ENCODE results near the gene PSD2. TPM values are rescaled to one million over a fixed set of nuclear protein-coding genes. Genes with fewer than 3 reads are reported as not detected.
A peak's percentile ranks its signal among the peaks of the same experiment; 100 is the strongest.

PSD2 gene
- total and polyA plus RNA-seq, 5 donors from 2014 or later = not detected

DNA sequence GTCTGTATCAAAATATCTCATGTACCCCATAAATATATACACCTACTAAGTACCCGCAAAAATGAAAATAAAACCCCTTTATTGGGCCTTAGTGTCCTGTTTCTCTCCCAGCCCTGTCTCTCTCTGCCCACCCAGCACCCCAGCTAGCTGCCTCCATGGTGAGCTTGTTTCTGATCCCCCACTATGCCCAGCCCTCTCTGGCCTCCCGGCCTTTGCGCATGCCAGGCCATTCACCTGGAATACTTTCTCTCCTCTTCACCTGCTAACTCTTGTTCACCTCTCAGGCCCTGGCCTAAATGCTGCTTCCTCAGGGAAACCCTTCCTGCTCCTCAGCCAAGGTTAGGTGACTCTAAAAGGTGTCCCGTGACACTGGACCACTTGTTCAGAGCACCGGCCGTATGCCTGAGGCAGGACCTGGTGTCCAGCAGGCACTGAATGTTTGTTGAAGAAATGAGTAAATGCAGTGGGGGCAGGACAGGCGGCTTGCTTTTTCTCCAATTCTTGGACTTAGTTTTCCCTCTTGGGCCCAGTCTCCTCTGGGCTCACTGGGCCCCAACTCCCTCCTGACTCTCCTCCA lies 58.5 kb downstream of the PSD2 start:
- Histone ChIP-seq H3K9me3 (ENCODE audit: control insufficient read depth in 2 of 2, low read length in 2 of 2) (no peaks in the 10 kb centered on the region), H3K4me3 (ENCODE audit: low read depth, low read length) (no peak overlapping the region), H3K36me3 (ENCODE audit: control insufficient read depth, insufficient read depth, low read length) (no peaks in the 10 kb centered on the region), H3K4me1 (ENCODE audit: control insufficient read depth, insufficient read depth, low read length, poor library complexity, severe bottlenecking) (no peaks in the 10 kb centered on the region), H3K27ac (ENCODE audit: insufficient read depth, low read length, poor library complexity, severe bottlenecking) (no peak overlapping the region), H3K27me3 (ENCODE audit: control insufficient read depth, insufficient read depth, low read length) (peaks cover under 1% of the 10 kb centered on the region)
- Mint-ChIP-seq H3K4me3 (no peak overlapping the region), H3K27ac (no peak overlapping the region), H3K36me3 (no peaks in the 10 kb centered on the region), H3K9me3 (no peaks in the 10 kb centered on the region), H3K4me1 (peaks cover 0 to 6% (median 0%) of the 10 kb centered on the region in 4 donors), H3K27me3 (peaks cover 12% of the 10 kb centered on the region)
- no peak for DNase-seq
- no peak for ATAC-seq (ENCODE audit: low read depth in 2 of 2)

DNA sequence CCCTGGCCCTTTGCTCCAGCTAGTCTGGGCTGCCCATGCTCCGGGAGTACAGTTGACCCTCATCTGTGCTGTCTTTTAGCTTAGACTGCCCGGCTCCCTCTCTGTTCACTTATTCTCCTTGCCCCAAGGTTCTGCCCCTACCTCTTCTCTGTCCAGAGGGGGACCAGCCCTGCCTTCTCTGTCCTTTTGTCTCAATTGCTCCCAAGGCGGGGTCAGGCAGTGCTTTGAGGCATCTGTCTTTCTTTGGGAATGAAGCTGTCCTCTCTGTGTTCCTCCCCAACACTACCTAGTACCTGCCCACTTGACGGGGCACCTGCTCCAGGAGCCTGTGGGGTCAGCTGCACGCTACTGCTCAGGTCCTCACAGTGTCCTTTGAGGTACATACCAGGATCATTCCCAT lies 59.3 kb downstream of the PSD2 start:
- ATAC-seq (ENCODE audit: low read depth in 2 of 2) (no peak), DNase-seq (no peak)
- H3K36me3 ChIP-seq (ENCODE audit: control insufficient read depth, insufficient read depth, low read length) = no peaks in the 10 kb centered on the region
- Mint-ChIP-seq H3K4me1 (no peaks in the 10 kb centered on the region), H3K27ac (no peak overlapping the region), H3K9me3 (no peaks in the 10 kb centered on the region), H3K4me3 (no peak overlapping the region), H3K27me3 (peaks cover 6% of the 10 kb centered on the region), H3K36me3 (no peaks in the 10 kb centered on the region)
- no peaks in the 10 kb centered on the region for H3K9me3 ChIP-seq (ENCODE audit: control insufficient read depth in 2 of 2, low read length in 2 of 2)
- H3K27me3 ChIP-seq (ENCODE audit: control insufficient read depth, insufficient read depth, low read length) = no peaks in the 10 kb centered on the region
- no peak overlapping the region for H3K4me3 ChIP-seq (ENCODE audit: low read depth, low read length)
- no peaks in the 10 kb centered on the region for H3K4me1 ChIP-seq (ENCODE audit: control insufficient read depth, insufficient read depth, low read length, poor library complexity, severe bottlenecking)
- no peak overlapping the region for H3K27ac ChIP-seq (ENCODE audit: insufficient read depth, low read length, poor library complexity, severe bottlenecking)

DNA sequence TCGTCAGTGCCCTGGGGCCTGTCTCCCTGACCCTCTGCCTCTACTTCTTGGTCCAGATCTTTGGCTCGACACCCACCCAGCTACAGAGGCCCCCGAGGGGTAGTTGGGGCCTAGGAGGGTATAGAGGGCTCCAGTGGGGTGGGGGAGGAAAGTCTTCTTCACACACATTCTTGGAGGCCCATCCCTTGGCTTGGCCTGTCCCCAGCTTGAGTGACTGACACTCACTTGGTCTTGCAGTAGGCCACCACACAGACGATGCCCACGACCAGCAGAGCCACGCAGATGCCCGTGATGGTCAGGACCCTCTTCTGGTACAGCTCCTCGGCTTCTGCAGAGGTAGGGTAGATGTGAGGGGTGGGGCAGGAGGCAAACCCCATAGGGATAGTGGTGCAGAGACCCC lies 59.8 kb downstream of the PSD2 start:
- Mint-ChIP-seq H3K27ac (no peak overlapping the region), H3K27me3 (peaks cover 5% of the 10 kb centered on the region), H3K4me3 (no peak overlapping the region), H3K36me3 (no peaks in the 10 kb centered on the region), H3K4me1 (no peaks in the 10 kb centered on the region), H3K9me3 (no peaks in the 10 kb centered on the region)
- Histone ChIP-seq H3K27me3 (ENCODE audit: control insufficient read depth, insufficient read depth, low read length) (no peaks in the 10 kb centered on the region), H3K9me3 (ENCODE audit: control insufficient read depth in 2 of 2, low read length in 2 of 2) (no peaks in the 10 kb centered on the region), H3K36me3 (ENCODE audit: control insufficient read depth, insufficient read depth, low read length) (no peaks in the 10 kb centered on the region), H3K4me3 (ENCODE audit: low read depth, low read length) (no peak overlapping the region), H3K27ac (ENCODE audit: insufficient read depth, low read length, poor library complexity, severe bottlenecking) (no peak overlapping the region), H3K4me1 (ENCODE audit: control insufficient read depth, insufficient read depth, low read length, poor library complexity, severe bottlenecking) (no peaks in the 10 kb centered on the region)
- DNase-seq = no peak
- no peak for ATAC-seq (ENCODE audit: low read depth in 2 of 2)

DNA sequence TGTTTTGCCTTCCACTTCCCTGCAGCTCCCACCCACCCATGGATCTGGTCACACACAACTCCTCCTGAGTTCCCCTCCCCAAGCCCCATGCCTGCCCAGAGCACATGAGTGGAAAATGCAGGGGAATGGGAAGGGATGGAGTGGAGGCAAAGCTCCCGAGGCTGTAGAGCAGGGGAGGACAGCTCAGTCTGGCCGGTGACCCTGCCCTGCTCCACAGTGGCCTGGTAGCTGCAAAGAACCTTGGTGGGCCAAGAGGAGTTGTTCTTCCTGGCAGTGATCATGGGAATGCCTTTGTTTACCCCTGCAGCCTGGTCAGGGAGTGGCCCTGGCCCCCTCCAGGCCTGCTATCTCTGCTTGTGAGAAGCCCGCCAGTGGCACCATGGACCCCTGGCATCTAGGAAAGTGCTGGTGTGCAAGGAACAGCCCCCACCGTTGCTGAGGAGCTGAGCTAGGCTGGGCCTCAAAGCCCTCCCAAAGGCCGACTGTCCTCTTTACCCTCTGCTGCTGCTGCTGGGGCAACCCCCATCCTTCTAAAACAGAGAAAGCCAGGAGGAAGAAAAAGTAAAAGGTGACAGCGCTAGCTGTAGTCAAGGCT lies 60.4 kb downstream of the PSD2 start:
- no peak overlapping the region for H3K27ac ChIP-seq (ENCODE audit: insufficient read depth, low read length, poor library complexity, severe bottlenecking)
- DNase-seq = no peak
- H3K36me3 Mint-ChIP-seq = no peaks in the 10 kb centered on the region
- H3K4me3 ChIP-seq (ENCODE audit: low read depth, low read length) = no peak overlapping the region
- no peaks in the 10 kb centered on the region for H3K4me1 Mint-ChIP-seq
- no peak for ATAC-seq (ENCODE audit: low read depth in 2 of 2)
- no peak overlapping the region for H3K4me3 Mint-ChIP-seq
- H3K36me3 ChIP-seq (ENCODE audit: control insufficient read depth, insufficient read depth, low read length) = no peaks in the 10 kb centered on the region
- H3K9me3 Mint-ChIP-seq = no peaks in the 10 kb centered on the region
- H3K27me3 Mint-ChIP-seq = peaks cover 5% of the 10 kb centered on the region
- H3K9me3 ChIP-seq (ENCODE audit: control insufficient read depth in 2 of 2, low read length in 2 of 2) = no peaks in the 10 kb centered on the region
- no peaks in the 10 kb centered on the region for H3K4me1 ChIP-seq (ENCODE audit: control insufficient read depth, insufficient read depth, low read length, poor library complexity, severe bottlenecking)
- H3K27ac Mint-ChIP-seq = no peak overlapping the region
- H3K27me3 ChIP-seq (ENCODE audit: control insufficient read depth, insufficient read depth, low read length) = no peaks in the 10 kb centered on the region

DNA sequence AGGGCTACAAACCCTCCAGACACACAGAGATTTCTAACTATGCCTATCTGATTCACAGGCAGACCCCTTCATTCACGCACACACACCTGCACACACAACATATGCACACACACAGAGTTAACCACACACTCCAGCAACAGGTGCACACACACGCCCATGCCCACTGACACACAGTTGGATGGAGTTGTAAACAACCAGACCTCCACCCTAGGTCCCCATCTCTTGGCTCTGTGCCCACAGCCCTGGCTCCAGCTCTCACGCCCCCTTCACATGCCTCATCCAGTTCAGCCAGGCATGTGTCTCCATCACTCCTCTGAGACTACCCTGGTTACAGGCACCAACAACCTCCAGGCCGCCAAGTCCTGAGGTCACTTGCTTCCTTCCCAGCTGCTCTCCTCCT lies 61.1 kb downstream of the PSD2 start:
- ATAC-seq (ENCODE audit: low read depth in 2 of 2) (no peak), DNase-seq (no peak)
- no peak overlapping the region for H3K27ac Mint-ChIP-seq
- H3K27me3 Mint-ChIP-seq = peaks cover 5% of the 10 kb centered on the region
- no peaks in the 10 kb centered on the region for H3K9me3 ChIP-seq (ENCODE audit: control insufficient read depth in 2 of 2, low read length in 2 of 2)
- H3K36me3 ChIP-seq (ENCODE audit: control insufficient read depth, insufficient read depth, low read length) = no peaks in the 10 kb centered on the region
- H3K4me1 Mint-ChIP-seq = no peaks in the 10 kb centered on the region
- no peaks in the 10 kb centered on the region for H3K27me3 ChIP-seq (ENCODE audit: control insufficient read depth, insufficient read depth, low read length)
- H3K36me3 Mint-ChIP-seq = no peaks in the 10 kb centered on the region
- H3K4me3 ChIP-seq (ENCODE audit: low read depth, low read length) = no peak overlapping the region
- no peaks in the 10 kb centered on the region for H3K9me3 Mint-ChIP-seq
- no peak overlapping the region for H3K27ac ChIP-seq (ENCODE audit: insufficient read depth, low read length, poor library complexity, severe bottlenecking)
- no peak overlapping the region for H3K4me3 Mint-ChIP-seq
- no peaks in the 10 kb centered on the region for H3K4me1 ChIP-seq (ENCODE audit: control insufficient read depth, insufficient read depth, low read length, poor library complexity, severe bottlenecking)

DNA sequence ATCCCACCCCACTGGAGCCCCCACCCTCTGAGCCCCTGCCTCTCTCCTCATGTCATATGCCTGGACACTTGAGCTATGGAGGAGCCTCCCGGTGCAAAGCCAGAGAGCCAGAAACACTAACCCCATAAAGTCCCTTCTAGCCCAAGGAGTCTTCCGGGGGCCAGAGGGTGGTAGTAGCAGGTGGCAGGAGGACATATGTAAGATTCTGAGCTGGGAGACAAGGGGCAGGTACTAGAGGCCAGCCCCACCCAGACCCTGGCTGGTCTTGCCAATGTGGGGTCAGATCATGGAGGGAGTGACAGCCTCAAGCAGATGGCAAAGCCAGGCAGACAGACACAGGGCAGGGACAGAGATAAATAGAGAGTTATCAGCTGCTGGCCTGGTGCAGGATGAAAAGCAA lies 63.4 kb downstream of the PSD2 start:
- peaks cover 5% of the 10 kb centered on the region for H3K27me3 Mint-ChIP-seq
- H3K9me3 ChIP-seq (ENCODE audit: control insufficient read depth in 2 of 2, low read length in 2 of 2) = no peaks in the 10 kb centered on the region
- no peaks in the 10 kb centered on the region for H3K4me1 Mint-ChIP-seq
- no peaks in the 10 kb centered on the region for H3K36me3 ChIP-seq (ENCODE audit: control insufficient read depth, insufficient read depth, low read length)
- H3K27me3 ChIP-seq (ENCODE audit: control insufficient read depth, insufficient read depth, low read length) = no peaks in the 10 kb centered on the region
- no peaks in the 10 kb centered on the region for H3K36me3 Mint-ChIP-seq
- H3K4me3 ChIP-seq (ENCODE audit: low read depth, low read length) = no peak overlapping the region
- H3K27ac ChIP-seq (ENCODE audit: insufficient read depth, low read length, poor library complexity, severe bottlenecking) = no peak overlapping the region
- no peak overlapping the region for H3K27ac Mint-ChIP-seq
- DNase-seq (no peak), ATAC-seq (ENCODE audit: low read depth in 2 of 2) (no peak)
- H3K4me1 ChIP-seq (ENCODE audit: control insufficient read depth, insufficient read depth, low read length, poor library complexity, severe bottlenecking) = no peaks in the 10 kb centered on the region
- peaks cover 0 to 2% (median 0%) of the 10 kb centered on the region in 7 donors for H3K9me3 Mint-ChIP-seq
- H3K4me3 Mint-ChIP-seq = no peak overlapping the region

DNA sequence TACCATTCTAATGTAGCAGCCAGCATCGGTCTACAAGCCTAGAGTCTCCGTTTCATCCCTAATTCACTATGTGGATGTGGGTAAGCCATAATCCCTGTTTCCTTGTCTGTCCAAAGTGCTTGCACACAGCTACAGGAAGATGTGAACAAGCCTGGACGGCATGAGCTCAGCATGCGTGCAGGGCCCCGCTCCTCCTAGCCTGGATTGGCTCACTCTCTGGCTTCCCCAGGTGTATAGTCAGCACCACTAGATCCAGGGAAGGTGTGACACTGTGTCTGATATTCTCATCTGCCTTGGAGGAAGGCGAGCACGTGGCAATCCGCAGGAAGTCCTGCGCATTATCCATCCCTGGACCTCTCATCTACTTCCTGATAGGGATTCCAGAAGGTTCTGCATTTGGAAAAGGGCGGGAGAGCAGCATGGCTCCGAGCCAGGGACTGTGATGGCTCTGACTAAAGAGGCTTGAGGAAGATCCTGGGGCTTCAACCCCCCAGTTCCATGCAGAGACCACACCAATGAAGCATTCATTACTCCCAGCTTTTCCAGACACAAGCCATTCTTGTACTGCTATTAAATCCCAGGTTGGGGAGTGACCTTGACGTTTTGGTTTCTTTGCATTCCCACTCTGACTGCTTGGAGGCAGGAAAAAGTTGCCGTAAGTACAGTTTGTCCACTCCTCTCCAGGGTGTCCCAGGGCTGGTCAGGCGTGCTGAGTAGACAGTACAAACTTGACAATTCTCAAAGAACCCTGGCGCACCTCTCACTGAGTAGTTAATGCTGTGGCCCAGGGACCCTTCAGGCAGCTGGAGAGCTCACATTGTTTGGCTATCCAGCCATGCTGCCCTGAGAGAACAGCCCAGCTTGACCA lies 65.6 kb downstream of the PSD2 start:
- Histone ChIP-seq H3K36me3 (ENCODE audit: control insufficient read depth, insufficient read depth, low read length) (no peaks in the 10 kb centered on the region), H3K4me3 (ENCODE audit: low read depth, low read length) (no peak overlapping the region), H3K27me3 (ENCODE audit: control insufficient read depth, insufficient read depth, low read length) (peaks cover 2% of the 10 kb centered on the region), H3K27ac (ENCODE audit: insufficient read depth, low read length, poor library complexity, severe bottlenecking) (no peak overlapping the region), H3K4me1 (ENCODE audit: control insufficient read depth, insufficient read depth, low read length, poor library complexity, severe bottlenecking) (no peaks in the 10 kb centered on the region), H3K9me3 (ENCODE audit: control insufficient read depth in 2 of 2, low read length in 2 of 2) (no peaks in the 10 kb centered on the region)
- Mint-ChIP-seq H3K9me3 (peaks cover 0 to 2% (median 0%) of the 10 kb centered on the region in 7 donors), H3K27me3 (no peaks in the 10 kb centered on the region), H3K4me3 (no peak overlapping the region), H3K36me3 (no peaks in the 10 kb centered on the region), H3K27ac (peak overlapping the region in 1 of 3 donors; percentile 48), H3K4me1 (no peaks in the 10 kb centered on the region)
- no peak for DNase-seq
- ATAC-seq (ENCODE audit: low read depth in 2 of 2) = no peak
